ENCODE data around the gene CAPZA1.

CAPZA1 gene

GRCh38 chr1:112715264-112716053, 95.8 kb downstream of the CAPZA1 start, which contains the start of gene PPM1J:
PPM1J (minus strand) TSS chr1:112715332; CDS start chr1:112715301, 31 bp downstream.
- DNase-seq (ENCODE audit: low spot score), result peak; percentile 98
- TF ChIP-seq, protein P1, sequence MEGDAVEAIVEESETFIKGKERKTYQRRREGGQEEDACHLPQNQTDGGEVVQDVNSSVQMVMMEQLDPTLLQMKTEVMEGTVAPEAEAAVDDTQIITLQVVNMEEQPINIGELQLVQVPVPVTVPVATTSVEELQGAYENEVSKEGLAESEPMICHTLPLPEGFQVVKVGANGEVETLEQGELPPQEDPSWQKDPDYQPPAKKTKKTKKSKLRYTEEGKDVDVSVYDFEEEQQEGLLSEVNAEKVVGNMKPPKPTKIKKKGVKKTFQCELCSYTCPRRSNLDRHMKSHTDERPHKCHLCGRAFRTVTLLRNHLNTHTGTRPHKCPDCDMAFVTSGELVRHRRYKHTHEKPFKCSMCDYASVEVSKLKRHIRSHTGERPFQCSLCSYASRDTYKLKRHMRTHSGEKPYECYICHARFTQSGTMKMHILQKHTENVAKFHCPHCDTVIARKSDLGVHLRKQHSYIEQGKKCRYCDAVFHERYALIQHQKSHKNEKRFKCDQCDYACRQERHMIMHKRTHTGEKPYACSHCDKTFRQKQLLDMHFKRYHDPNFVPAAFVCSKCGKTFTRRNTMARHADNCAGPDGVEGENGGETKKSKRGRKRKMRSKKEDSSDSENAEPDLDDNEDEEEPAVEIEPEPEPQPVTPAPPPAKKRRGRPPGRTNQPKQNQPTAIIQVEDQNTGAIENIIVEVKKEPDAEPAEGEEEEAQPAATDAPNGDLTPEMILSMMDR (IDR thresholded peaks at IDR 0.05; ENCODE audit: borderline replicate concordance, control extremely low read depth, extremely low read depth, insufficient read depth, missing control alignments), result no peak
- in situ Hi-C loops (cut with MboI; ENCODE audit: low sequenced_read_pairs, unreplicated experiment), result loop anchor here (5.0 to 25.0 kb wide), 2 partner anchors 92 to 322 kb away; no protein-coding TSS in a partner anchor

- in situ Hi-C loops (cut with MboI; ENCODE audit: low sequenced_read_pairs, unreplicated experiment), result loop anchor here (5.0 to 25.0 kb wide), 2 partner anchors 91 to 321 kb away; no protein-coding TSS in a partner anchor
- DNase-seq (ENCODE audit: low spot score), result peak; percentile 77
Observed at GRCh38 chr1:112716133-112716720, 96.6 kb downstream of the CAPZA1 start.

DNA sequence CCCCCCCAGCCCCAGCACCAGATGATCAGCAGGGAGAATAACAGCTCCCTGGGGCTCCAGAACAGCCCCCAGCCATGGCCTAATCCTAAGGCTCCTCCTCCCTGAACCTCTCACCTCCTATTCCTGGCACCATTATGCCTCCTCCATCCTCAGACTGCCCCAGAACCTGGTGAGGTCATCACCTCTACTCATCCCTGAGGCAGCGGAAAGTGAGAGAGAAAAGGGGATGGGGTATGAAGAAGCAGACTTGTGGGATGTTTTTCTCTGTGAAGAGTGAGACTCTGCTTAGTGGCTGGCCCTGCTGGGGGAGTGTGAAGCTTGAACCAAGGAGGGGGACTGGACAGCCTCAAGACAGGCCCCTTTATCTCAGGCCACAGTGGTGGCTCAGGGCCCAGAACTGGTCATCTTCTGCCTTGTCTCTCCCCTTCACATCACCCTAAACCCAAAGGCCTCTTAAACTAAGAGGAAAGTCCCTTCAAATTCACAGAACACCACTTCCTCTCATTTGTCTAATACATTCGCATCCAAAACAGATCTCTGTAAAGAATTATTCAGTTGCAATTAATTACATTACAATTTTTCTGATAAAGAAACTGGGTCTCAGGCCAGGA, 97.7 kb downstream of the CAPZA1 start:
- DNase-seq (ENCODE audit: low spot score), result no peak
- TF ChIP-seq, protein P1 (IDR thresholded peaks at IDR 0.05; ENCODE audit: borderline replicate concordance, control extremely low read depth, extremely low read depth, insufficient read depth, missing control alignments), result no peak
- in situ Hi-C loops (cut with MboI; ENCODE audit: low sequenced_read_pairs, unreplicated experiment), result loop anchor here (5.0 to 25.0 kb wide), 2 partner anchors 90 to 320 kb away; no protein-coding TSS in a partner anchor

More at GRCh38 chr1:112716133-112716720, 96.6 kb downstream of the CAPZA1 start:
- TF ChIP-seq, protein P1 (IDR thresholded peaks at IDR 0.05; ENCODE audit: borderline replicate concordance, control extremely low read depth, extremely low read depth, insufficient read depth, missing control alignments), result peak; percentile 91

DNA sequence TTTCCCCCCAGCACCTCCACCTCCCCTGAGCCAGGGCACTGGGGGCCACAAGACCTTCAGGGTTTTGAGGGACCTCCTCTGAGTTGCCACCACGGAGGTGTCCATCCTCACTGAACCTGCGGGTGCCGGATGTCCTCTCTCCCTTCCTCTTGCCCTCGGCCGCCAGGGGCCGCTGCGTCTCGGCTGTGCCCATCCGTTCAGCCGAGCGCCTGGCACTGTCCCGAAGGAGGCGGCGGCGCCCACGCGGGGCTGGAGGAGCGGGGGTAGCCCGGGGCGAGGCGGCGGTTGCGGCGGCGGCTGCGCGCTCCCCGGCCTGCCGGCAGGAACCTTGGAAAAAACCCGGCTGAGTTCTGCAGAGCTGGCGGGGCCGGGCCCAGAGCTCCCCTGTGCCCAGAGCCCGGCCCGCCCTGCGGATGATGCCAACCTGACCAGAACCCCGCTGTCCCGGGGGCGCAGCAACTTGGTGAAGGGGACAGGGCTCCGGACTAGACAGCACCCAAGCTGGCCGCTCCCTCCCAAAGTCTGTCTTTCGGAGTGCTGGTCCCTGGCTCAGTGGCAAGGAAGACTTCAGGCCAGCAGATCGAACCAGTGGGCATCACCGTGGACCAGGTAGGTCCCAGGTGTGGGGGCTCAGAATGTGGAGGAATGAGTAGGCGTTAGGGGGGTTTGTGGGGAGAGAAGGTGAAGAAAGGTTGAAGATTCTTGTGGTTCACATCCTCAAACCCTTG, 99.2 kb downstream of the CAPZA1 start:
- peak; percentile 83 for DNase-seq (ENCODE audit: low spot score)
- TF ChIP-seq, protein P1 (IDR thresholded peaks at IDR 0.05; ENCODE audit: borderline replicate concordance, control extremely low read depth, extremely low read depth, insufficient read depth, missing control alignments), result peak; percentile 93
- in situ Hi-C loops (cut with MboI; ENCODE audit: low sequenced_read_pairs, unreplicated experiment), result loop anchor here (5.0 to 25.0 kb wide), 2 partner anchors 88 to 318 kb away; no protein-coding TSS in a partner anchor

GRCh38 chr1:112719706-112720105, 100.1 kb downstream of the CAPZA1 start:
- TF ChIP-seq, protein P1 (IDR thresholded peaks at IDR 0.05; ENCODE audit: borderline replicate concordance, control extremely low read depth, extremely low read depth, insufficient read depth, missing control alignments), result no peak
- in situ Hi-C loops (cut with MboI; ENCODE audit: low sequenced_read_pairs, unreplicated experiment), result loop anchor here (5.0 to 25.0 kb wide), 2 partner anchors 88 to 318 kb away; no protein-coding TSS in a partner anchor
- DNase-seq (ENCODE audit: low spot score), result no peak

Data from GM13976 (cell line).